Stimulated activated naive CD8-positive, alpha-beta T cell treated with anti-CD3 and anti-CD28 coated beads, Interleukin-15, Interleukin-2, amounts not matched to agents 100 U/mL and 50 U/mL, for 24 hours (primary cell): ENCODE data around the gene RELN.

ENCODE experiments used
- ATAC-seq: fragments of 150-1000 bp; cut with Tn5 transposase; one replicate; pipeline ENCODE4 v1.10.0; 2021
- DNase-seq: peaks from one replicate; pipeline ENCODE4 v3.0.0; 2021

RELN gene

DNA sequence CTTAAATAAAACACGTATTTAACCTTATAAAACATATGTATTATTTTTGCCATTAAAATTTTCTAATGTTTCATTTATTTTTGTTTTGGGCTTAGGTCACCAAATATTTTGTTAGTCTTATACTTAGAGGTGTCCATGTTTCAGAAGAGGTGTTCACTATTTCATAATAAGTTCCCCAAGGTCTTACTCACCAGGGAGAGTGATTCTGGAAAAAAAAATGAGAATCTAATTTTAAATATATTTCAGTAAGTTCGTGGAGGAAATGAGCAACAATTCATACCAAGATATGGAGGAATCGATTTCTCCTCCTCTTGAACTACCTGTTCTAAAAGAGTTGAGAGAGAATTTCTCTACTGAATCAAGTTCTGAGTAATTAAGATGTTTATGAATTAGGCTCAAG lies 271.9 kb downstream of the RELN start:
- no peak for DNase-seq
- ATAC-seq, result no peak

DNA sequence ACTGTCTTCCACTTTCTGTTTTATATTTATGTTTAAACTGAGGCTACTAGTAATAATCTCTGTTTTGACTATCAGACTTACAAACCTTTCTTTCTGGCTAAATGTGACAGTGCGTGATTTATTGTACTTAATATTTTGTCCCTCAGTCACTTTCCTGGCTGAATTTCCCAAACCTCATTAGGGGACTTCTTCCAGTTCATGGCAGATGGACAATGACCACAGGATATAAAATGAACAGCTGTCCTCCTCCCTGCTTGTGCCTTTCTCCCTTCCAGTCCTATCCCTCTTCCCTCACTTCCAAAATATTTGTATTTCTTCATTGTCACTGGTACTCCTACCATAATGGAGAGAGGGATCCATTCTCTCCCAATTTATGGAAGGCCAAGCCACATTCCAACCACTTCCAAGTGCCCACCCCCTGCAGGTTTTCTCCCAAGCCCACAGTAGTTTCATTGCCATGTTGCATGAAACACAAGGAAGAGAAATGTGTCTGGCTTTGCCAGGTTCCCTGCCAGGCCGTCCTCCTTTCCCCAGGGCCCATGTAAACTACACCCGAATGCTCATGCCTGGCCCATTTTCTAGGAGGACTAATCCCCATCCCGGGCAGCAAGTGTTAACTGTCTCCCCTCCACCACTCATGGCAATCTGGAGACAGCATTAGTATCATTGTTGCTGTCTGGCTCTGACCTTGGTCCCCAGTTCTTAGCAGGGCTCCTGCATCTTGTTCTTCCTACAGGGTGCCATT lies 273.9 kb downstream of the RELN start:
- DNase-seq (no peak), ATAC-seq (no peak)

DNA sequence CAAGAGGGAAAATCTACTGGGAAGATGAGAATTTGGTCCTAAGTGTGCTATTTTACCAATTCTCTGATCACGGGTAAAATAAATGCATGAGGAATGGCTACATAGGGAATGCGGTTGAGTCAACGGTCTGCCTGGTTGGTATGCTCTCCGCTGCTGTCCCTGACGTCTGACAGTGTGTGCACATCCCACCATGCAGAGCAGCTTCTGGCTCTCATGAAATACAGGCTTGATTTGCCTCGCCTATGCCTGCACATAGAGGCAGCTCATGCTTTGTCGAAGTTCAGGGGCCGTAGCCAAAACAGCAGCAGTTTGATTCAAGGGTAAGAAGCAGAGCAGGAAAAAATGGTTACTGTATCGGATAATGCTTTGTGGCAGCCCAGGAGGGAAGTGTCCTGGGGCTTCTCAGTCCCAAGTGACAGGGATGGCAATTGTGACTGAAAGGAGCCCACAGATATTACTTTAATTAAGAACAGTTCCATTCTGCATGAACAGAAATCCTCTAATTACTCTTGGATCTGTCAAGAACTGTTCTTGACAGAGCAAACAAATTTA lies 275.0 kb downstream of the RELN start:
- DNase-seq, result no peak

DNA sequence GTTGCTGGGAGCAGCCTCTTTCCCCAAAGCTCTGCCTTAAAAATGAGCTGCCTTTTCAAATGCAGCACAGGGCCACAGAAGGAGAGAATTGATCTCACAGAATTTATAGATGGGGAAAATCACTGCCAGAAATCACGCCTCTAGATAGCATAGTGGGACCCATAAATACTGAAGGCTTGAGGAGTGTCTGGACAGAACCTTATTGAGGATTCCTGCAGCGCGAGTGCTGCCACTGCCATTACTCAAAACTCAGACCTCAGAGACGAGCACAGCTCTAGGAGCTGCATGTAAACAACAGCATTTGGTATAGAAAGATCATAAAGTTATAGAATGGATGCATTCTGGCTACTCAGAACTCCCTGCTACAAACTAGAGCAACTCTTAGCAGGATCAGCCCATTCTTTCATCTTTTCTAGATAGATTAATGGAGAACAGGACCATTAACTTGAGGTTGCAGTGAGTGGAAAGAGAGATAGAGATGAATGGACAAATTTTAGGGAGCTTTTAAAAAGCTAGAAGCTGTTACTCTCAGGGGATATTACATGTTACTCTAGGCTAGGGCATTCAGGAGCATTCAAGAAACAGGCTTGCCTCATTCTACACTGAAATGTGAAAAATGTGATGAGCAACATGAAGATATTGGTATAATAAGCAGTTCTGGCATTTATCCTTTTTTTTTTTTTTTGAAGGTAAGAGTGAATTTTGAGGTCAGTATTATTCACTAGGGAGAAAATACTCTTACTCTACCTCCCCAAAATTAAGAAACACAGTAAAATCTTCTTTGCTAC lies 276.3 kb downstream of the RELN start:
- ATAC-seq, result no peak
- DNase-seq, result no peak

More for the DNA sequence above, 275.0 kb downstream of the RELN start:
- no peak for ATAC-seq

DNA sequence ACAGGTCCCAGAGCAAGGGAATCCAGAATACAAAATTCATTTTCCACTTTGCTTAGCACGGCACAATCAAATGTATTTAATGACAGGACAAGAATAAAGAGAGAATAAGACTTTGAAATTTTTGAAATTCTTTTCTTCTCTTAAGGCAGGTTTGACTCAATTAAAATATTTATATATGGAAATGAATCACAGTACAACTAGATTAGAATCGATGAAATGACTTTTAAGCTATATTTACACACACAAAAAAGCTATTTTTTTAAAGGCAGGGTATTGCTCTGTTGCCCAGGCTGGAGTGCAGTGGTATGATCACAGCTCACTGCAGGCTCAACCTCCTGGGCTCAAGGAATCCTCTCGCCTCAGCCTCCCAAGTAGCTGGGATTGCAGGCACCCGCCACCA lies 278.0 kb downstream of the RELN start:
- ATAC-seq (no peak), DNase-seq (no peak)

DNA sequence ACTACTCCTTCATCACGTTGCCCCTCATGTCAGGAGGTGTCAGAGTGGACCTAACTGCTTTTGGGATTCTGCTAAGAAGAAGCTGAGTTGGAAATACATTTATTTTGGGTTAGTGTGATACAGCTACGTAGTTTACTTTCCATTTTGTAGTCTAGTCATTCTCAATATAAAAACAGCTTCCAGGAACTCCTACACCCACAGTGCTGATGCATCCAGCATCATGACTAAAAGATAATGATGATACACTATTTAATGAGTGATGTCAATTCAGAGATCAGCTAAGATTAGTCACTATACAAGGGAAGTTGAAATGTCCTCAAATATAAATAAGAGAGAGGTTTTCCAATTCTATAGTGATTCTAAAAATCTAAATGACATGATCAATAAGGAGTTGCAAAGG lies 279.2 kb downstream of the RELN start:
- no peak for ATAC-seq
- no peak for DNase-seq

DNA sequence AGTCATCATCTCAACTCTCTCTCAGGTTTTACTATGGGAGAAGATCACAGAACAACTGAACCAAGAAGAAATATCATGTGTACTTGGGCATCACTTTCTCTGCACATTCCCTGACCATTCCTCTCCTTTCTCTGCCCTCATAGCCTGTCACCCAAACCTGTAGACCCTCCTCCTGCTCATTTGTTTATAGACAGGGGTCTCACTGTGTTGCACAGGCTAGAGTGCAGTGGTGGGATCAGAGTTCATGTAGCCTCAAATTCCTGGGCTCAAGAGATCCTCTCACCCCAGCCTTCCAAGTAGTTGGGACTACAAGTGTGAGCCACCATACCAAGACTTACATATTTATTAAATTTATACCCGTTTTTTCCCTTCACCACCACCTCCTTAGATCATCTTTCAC lies 282.7 kb downstream of the RELN start:
- ATAC-seq, result no peak
- DNase-seq, result no peak

DNA sequence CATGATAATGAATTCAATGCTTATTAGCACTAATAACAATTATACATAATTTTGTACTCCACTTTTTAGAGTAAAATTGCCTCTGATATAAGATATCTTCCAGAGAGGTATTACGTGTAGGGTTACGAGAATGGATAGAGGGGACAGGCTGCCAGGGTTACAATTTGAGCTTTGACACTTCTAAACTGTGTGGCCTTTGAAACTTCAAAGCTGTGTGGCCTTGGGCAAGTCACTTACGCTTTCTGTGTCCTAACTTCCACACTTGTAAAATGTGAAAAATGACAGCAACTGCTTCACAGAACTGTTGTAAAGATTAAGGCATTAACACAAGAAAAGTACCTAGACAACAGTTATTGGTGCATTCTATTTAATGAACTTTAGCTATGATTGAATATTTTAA lies 283.9 kb downstream of the RELN start:
- no peak for ATAC-seq
- DNase-seq, result no peak

DNA sequence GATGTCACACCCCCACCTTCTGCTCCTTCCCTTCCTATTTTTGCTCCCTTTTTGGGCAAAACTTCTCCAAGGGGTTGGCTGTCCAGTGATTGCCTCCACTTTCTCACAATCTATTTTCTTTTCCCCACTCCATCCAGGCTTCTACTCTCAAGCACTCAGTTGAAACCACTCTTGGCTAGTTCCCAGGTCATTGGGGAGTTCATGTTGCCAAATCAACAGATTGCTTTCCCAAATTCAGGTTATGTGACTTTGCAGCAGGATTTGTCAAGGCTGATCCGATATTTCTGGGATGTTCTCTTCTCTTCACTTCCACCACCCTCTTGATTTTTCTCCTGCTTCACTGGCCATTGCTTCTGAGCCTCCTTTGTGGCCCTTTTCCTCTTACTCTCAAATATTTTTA lies 284.8 kb downstream of the RELN start:
- DNase-seq, result no peak
- ATAC-seq, result no peak

DNA sequence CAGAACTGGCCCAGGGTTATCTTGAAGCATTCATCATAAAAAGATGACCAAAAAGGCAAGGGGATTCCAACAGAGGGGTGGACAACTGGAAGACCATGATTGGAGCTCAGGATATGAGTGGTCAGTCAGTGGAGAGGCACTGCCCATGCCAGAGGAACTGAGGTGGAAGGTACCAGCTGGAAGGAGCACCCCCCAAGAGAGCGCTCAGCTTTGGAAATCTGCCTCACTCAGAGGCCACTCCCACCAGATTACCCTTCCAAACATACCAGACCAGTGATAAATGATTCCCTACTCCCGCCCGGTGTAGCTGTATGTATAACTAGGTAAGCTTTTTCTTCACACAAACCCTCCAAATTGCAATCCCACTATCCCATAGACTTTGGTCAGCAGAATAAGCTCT lies 286.5 kb downstream of the RELN start:
- no peak for DNase-seq
- no peak for ATAC-seq

DNA sequence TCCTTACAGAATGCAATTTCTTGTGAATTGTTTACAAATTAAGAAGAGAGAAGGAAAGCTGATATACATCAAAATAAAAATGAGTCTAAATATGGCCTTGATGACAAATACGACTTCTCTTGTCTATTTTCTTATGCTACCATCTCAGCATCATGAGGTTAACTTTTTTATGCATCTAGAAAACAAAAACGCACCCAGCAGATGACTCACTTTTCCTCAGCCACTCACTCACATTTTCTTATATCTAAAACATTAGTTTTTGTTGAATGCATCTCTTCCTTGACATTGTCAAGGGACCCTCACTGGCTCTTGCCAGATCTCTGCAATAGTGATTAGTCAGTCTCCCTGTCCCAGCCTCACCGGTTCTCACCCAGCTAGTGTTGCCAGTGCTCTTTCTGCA lies 287.0 kb downstream of the RELN start:
- no peak for ATAC-seq
- DNase-seq, result no peak

DNA sequence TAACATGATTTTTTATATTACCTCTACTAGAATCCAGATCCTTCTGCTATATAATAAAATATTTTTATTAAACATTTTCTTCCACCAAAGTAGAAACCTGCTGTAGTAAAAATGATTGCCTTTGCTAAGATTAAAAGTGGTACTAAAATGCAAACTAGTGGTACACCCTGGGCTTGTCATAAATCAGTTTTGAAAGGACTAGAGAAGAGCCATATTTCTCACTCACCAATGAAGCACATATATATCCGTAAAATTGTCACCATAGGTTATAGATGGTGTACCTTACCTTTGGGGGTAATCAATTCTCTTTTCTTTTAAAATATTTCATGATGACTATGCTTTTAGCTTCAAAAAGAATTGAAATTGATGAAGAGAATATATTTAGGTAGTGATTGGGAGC lies 290.4 kb downstream of the RELN start:
- no peak for ATAC-seq
- no peak for DNase-seq

DNA sequence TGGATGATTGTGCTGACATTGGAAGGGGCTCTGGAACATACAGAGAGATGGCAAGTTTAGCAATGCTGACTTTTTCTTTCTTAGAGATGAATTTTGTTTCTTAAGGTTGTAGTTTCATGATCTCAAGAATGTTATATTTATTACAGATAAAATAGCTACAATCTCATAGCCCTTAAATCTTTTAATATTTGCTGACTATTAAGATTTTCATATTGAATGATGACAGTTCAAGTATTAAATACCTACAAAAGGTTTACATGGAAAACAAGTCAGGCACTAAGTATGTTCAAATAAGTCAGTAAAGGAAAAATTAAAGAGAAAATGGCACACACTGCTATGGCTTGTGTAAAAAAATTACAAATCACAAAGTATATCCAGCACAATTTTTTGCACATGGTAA lies 291.4 kb downstream of the RELN start:
- ATAC-seq, result no peak

DNA sequence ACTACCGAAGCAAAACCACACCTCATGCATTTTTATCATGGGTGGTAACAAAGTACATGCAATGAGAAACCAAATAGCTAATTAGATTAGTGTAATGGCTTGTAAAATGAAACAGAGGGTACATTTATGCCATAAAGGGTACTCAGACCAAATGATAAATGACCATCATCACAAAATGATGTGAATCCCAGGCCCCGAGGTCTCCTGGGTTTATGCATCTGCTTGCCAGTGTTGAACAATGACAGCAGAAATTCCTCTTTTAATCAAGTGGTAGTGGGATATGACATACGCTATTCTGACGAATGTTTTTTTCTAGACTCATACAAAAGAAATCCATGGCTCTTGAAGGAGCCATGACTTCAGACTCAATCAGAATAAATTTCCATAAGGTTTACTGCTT lies 293.9 kb downstream of the RELN start:
- no peak for DNase-seq
- no peak for ATAC-seq

More for the DNA sequence above, 291.4 kb downstream of the RELN start:
- no peak for DNase-seq

DNA sequence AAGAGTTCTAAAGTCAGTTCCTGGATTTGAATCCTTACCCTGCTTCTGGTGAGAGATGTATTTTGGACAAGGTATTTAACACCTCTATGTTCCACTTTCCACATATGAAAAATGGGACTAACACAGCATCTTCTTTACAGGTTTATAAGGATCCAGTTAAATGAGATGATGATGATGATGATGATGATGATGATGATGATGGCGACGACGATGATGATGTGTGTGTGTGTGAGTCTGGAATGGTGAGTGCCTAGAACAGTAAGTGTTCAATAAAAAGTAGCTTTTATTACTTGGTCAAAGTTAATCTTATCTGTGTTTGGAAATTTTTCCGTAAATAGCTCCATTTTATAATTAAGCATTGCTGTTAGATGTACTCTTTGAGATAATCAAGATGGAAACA lies 295.2 kb downstream of the RELN start:
- ATAC-seq (no peak), DNase-seq (no peak)

DNA sequence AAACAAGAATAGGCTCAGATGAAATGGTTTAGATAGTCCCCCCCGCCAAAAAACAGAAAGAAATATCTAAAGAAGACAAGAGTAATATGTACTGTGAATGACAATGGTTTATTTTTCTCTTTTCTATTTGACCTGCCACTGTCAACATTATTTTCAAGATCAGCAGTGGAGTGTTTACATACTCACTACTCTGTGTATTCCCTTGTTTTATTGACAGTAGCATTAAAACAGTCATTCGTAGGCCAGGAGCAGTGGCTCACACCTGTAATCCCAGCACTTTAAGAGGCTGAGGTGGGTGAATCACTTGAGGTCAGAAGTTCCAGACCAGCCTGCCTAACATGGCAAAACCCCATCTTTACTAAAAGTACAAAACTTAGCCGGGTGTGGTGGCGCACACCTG lies 298.2 kb downstream of the RELN start:
- DNase-seq (no peak), ATAC-seq (no peak)

DNA sequence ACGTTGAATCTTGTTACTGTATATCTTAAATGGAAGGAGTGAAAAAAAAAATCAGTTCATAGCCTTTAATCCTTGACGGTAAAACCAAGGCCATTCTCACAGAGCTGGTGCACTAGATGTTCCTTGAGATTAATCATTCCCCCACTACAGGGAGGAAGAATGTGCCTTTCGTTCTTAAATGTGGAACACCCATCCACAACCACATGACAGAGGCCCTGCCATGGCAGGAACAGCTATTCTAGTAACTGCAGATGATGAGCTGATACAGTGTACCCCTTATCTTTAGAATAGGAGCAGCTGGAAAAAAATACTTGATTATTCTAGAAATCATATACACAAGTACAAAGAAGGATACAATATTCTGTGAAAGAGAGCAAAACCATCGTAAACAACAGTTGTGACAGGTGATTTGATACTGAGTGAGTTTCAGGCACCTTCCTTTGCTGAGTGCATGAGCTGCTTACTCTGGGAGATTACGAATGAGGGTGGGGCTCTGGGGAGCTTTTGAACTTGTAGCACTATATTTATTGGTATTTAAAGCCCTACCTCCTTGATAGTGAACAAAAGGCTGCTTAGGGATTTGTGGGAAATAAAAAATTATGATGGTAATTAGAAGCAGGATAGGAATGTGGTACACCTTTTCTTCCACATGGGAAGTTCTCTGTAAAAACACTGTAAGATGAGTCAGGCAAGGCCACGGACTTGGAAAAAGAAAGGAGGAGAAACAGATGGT lies 299.1 kb downstream of the RELN start:
- ATAC-seq (no peak), DNase-seq (no peak)

DNA sequence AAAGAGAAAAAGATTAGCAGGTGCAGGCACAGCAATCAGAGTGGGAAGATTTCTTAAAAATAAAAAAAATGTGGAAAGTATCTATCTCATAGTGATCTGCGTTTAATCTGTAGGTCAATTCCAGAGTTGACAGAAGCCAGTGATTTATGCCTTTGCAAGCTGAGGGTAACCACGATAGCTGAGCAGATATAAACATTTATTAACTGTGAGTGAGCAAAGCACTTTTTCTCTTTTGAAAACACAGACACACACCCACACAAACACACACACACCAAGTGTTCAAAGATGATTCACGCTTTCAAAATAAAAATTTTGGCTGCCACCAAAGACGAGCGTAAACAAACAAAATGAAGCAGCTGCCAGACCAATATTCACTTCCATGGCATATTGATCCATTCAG lies 300.2 kb downstream of the RELN start:
- ATAC-seq, result no peak

DNA sequence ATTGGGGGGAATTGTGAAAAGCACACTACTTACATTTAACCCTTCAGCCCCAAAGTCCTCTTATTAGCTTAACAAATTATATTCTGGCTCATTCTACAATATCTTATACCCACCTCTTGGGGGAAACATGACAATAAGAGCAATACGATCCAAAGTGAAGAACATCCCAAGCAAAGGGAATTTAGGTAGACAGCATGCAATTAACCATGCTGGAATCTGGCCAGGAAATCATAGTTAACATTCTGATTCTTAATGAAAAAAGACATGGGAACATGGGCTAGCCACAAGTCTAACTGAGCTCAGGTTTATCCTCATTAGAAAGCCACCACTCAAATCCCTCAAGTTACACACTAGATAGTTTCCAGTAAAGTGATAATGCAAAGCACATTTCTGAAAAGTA lies 301.5 kb downstream of the RELN start:
- no peak for DNase-seq
- no peak for ATAC-seq

More for the DNA sequence above, 300.2 kb downstream of the RELN start:
- no peak for DNase-seq

DNA sequence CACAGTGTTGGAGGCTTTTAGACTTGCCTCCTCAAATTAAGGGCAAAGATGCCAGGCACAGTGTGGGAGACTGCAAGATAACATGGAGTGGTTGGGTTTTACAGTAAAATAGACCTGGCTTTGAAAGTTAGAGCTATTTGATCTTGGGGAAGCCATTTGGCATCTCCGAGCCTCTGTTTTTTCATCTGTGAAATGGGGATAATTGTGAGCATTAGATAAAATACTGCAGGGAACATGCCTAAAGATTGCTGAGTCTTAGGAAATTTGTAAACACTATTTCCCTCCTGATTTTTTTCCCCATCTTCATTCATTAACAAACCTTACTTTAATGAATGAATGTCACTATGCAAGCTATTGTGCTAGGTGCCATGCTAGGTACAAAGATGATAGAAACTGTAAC lies 302.2 kb downstream of the RELN start:
- ATAC-seq (no peak), DNase-seq (no peak)

DNA sequence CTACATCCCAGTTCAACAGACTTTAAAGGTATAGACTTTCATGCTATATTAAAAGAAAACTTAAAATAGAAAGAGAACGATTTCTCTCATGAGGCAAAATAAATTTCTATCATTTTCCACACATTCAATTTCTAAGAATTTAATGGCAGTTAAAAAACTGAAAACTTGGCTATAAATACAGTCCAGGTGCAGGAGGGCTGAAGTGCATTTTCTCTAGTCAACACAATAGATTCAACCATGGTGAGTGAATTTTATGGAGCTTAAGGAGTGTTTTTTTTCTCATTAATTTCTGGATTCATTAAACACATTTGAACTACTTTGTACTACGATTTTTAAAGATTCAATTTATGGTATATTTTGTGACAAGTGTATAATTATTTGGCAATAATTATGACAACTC lies 302.7 kb downstream of the RELN start:
- no peak for ATAC-seq
- DNase-seq, result no peak

DNA sequence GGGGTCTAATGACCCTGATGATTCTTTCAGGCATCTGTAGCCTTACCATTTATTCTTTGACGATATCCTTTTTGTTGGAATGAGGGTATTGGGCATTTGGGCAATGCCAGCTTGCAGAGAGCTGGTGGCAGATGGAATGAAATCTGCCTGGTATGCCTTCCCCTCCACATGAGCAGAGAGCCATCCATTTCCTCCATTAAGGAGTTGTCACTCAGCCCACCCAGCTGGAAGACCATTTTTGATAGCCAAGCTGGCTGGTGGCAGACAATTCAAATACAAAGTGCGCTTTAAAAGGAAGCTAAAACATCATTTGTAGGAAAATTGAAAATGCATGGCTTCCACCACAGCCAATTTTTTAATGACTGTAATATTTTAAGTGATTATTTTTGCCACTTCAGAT lies 303.4 kb downstream of the RELN start:
- ATAC-seq, result no peak

DNA sequence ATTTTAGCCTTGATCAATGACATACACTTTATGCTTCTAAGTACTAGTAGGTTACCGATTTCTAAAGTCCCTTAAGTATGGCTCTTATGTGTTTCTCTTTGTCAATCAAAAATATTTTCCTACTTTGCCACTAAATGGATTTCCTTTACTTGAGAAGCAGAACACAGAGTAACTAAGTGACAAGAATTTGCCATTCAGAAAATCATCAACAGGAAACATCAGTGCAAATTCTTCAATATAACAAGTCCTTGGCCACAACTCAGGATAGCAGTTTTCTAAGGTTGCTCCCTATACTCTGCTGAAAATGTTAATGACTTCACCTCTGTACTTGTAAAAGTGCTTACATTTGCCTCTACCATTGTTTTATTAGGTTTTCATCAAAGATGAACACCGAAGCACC lies 303.8 kb downstream of the RELN start:
- no peak for DNase-seq
- no peak for ATAC-seq

More for the DNA sequence above, 303.4 kb downstream of the RELN start:
- no peak for DNase-seq
